HEK293 (cell line): ENCODE data around the gene PTDSS2.

ENCODE experiments used
- EGR2 ChIP-seq: fragments of 450-650 bp; formaldehyde crosslinking; IDR thresholded peaks from 2 replicates; pipeline ENCODE4 v1.5.1; 2016; ENCODE audit warnings: low read depth, missing biosample characterization, missing genetic modification characterization
- GLIS2 ChIP-seq: fragments of 450-650 bp; formaldehyde crosslinking; IDR thresholded peaks from 2 replicates; pipeline ENCODE4 v1.5.1; 2016; ENCODE audit warnings: missing biosample characterization, missing genetic modification characterization
- HOXA7 ChIP-seq: sonication (generic); formaldehyde crosslinking; IDR thresholded peaks from 2 replicates; pipeline ENCODE4 v1.8.1; 2022; ENCODE audit warnings: missing genetic modification reagents, borderline replicate concordance
- PATZ1 ChIP-seq: fragments of 450-650 bp; formaldehyde crosslinking; IDR thresholded peaks from 2 replicates; pipeline ENCODE4 v1.5.1; 2016; ENCODE audit warnings: missing biosample characterization, missing genetic modification characterization
- PRDM2 ChIP-seq: fragments of 450-650 bp; formaldehyde crosslinking; IDR thresholded peaks from 2 replicates; pipeline ENCODE4 v1.5.1; 2016; ENCODE audit warnings: missing biosample characterization, missing genetic modification characterization, borderline replicate concordance
- YY1 ChIP-seq: fragments of 450-650 bp; formaldehyde crosslinking; IDR thresholded peaks from 2 replicates; pipeline ENCODE4 v1.5.1; 2018; ENCODE audit warnings: missing biosample characterization, missing genetic modification characterization
- ZBTB10 ChIP-seq: fragments of 450-650 bp; formaldehyde crosslinking; IDR thresholded peaks from 2 replicates; pipeline ENCODE4 v1.5.1; 2016; ENCODE audit warnings: missing biosample characterization, missing genetic modification characterization
- ZBTB20 ChIP-seq: fragments of 450-650 bp; formaldehyde crosslinking; IDR thresholded peaks from 2 replicates; pipeline ENCODE4 v1.5.1; 2016; ENCODE audit warnings: missing biosample characterization, missing genetic modification characterization
- ZBTB8A ChIP-seq: fragments of 450-650 bp; formaldehyde crosslinking; IDR thresholded peaks from 2 replicates; pipeline ENCODE4 v1.5.1; 2016; ENCODE audit warnings: missing biosample characterization, missing genetic modification characterization
- ZNF140 ChIP-seq: fragments of 450-650 bp; formaldehyde crosslinking; IDR thresholded peaks from 2 replicates; pipeline ENCODE4 v1.5.1; 2016; ENCODE audit warnings: missing biosample characterization, missing genetic modification characterization
- ZNF146 ChIP-seq: fragments of 450-650 bp; formaldehyde crosslinking; IDR thresholded peaks from 2 replicates; pipeline ENCODE4 v1.5.1; 2016; ENCODE audit warnings: missing biosample characterization, missing genetic modification characterization
- ZNF221 ChIP-seq: fragments of 450-650 bp; formaldehyde crosslinking; IDR thresholded peaks from 2 replicates; pipeline ENCODE4 v1.5.1; 2017; ENCODE audit warnings: missing biosample characterization, missing genetic modification characterization, borderline replicate concordance
- ZNF335 ChIP-seq: fragments of 450-650 bp; formaldehyde crosslinking; conservative IDR thresholded peaks from 2 replicates; pipeline ENCODE4 v1.5.1; 2016; ENCODE audit warnings: missing biosample characterization, missing genetic modification characterization
- ZNF350 ChIP-seq: fragments of 450-650 bp; formaldehyde crosslinking; IDR thresholded peaks from 2 replicates; pipeline ENCODE4 v1.5.0; 2017; ENCODE audit warnings: missing biosample characterization, mild to moderate bottlenecking, missing genetic modification characterization
- ZNF354C ChIP-seq: fragments of 450-650 bp; formaldehyde crosslinking; IDR thresholded peaks from 2 replicates; pipeline ENCODE4 v1.5.1; 2016; ENCODE audit warnings: missing biosample characterization, missing genetic modification characterization, low read depth, borderline replicate concordance
- ZNF404 ChIP-seq: fragments of 450-650 bp; formaldehyde crosslinking; IDR thresholded peaks from 2 replicates; pipeline ENCODE4 v1.5.1; 2017; ENCODE audit warnings: missing biosample characterization, missing genetic modification characterization
- ZNF416 ChIP-seq: fragments of 450-650 bp; formaldehyde crosslinking; IDR thresholded peaks from 2 replicates; pipeline ENCODE4 v1.5.1; 2016; ENCODE audit warnings: missing biosample characterization, missing genetic modification characterization
- ZNF433 ChIP-seq: fragments of 450-650 bp; formaldehyde crosslinking; IDR thresholded peaks from 2 replicates; pipeline ENCODE4 v1.5.1; 2016; ENCODE audit warnings: missing biosample characterization, missing genetic modification characterization, low read depth
- ZNF501 ChIP-seq: fragments of 450-650 bp; formaldehyde crosslinking; IDR thresholded peaks from 2 replicates; pipeline ENCODE4 v1.5.1; 2016; ENCODE audit warnings: missing biosample characterization, missing genetic modification characterization
- ZNF510 ChIP-seq: fragments of 450-650 bp; formaldehyde crosslinking; IDR thresholded peaks from 2 replicates; pipeline ENCODE4 v1.5.1; 2018; ENCODE audit warnings: mild to moderate bottlenecking, missing genetic modification characterization, missing biosample characterization; ENCODE audit not compliant: insufficient replicate concordance
- ZNF561 ChIP-seq: fragments of 450-650 bp; IDR thresholded peaks from 2 replicates; pipeline ENCODE4 v1.5.1; 2018; ENCODE audit warnings: missing biosample characterization, missing genetic modification characterization, borderline replicate concordance
- ZNF677 ChIP-seq: fragments of 450-650 bp; IDR thresholded peaks from 2 replicates; pipeline ENCODE4 v1.5.0; 2018; ENCODE audit warnings: missing biosample characterization, mild to moderate bottlenecking, missing genetic modification characterization, moderate library complexity
- ZXDB ChIP-seq: fragments of 450-650 bp; formaldehyde crosslinking; IDR thresholded peaks from 2 replicates; pipeline ENCODE4 v1.5.1; 2016; ENCODE audit warnings: missing biosample characterization, missing genetic modification characterization
- TF ChIP-seq, protein P1 (sequence below): fragments of 450-650 bp; formaldehyde crosslinking; IDR thresholded peaks from 2 replicates; pipeline ENCODE4 v1.5.1; 2016; ENCODE audit warnings: missing biosample characterization, missing genetic modification characterization, low read depth
- TF ChIP-seq, protein P2 (sequence below): fragments of 450-650 bp; formaldehyde crosslinking; IDR thresholded peaks from 2 replicates; pipeline ENCODE4 v1.5.1; 2016; ENCODE audit warnings: missing biosample characterization, missing genetic modification characterization

The PTDSS2 gene

DNA sequence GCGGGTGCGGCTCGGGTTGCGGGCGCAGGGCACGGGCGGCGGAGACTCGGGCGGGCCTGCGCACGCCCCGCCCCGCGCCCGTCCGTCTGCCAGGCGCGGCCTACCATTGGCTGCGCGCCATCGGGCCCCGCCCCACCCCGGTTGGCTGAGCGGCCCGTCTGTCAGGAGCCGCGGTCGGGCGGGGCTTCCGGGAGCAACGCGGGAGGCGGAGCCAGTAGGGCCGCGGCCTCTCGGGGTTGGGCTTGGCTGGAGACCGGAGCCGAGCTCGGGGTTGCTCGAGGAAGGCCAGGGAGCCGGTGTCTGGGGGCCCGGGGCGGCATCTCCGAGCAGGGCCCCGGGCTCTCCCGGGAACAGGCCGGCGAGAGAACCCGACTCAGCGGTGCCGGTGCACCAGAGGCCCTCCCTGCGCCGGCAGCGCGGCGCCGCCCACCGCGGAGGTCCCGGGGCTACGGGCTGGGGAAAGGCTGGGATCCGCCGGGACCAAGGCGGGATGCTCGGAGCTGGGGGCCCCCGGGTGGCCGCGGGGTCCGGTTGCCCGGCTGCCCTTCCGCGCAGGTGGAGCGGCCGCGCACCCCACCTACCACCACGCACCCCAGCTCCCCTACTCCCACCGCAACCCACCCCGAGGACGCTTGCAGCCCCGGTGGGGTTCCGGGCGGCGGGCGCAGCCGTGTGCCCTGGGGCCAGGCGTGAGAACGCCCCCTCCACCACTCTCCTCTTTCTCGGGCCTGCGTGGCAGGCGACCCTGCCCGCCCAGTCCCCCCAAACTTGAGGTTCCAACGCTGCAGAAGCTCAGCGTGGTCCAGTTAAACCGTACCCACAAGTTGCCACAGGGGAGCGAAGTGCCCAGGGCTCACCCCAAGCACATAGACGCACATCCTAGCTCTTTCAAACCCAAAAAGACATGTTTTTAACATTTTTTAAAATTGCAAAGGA is 85.7 kb downstream of the PTDSS2 start, which contains the start of gene HRAS (continued):
- TF ChIP-seq, protein P1, sequence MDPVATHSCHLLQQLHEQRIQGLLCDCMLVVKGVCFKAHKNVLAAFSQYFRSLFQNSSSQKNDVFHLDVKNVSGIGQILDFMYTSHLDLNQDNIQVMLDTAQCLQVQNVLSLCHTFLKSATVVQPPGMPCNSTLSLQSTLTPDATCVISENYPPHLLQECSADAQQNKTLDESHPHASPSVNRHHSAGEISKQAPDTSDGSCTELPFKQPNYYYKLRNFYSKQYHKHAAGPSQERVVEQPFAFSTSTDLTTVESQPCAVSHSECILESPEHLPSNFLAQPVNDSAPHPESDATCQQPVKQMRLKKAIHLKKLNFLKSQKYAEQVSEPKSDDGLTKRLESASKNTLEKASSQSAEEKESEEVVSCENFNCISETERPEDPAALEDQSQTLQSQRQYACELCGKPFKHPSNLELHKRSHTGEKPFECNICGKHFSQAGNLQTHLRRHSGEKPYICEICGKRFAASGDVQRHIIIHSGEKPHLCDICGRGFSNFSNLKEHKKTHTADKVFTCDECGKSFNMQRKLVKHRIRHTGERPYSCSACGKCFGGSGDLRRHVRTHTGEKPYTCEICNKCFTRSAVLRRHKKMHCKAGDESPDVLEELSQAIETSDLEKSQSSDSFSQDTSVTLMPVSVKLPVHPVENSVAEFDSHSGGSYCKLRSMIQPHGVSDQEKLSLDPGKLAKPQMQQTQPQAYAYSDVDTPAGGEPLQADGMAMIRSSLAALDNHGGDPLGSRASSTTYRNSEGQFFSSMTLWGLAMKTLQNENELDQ (tag by site-specific recombination) = no peak
- TF ChIP-seq ZNF140 (no peak), GLIS2 (tag by site-specific recombination) (peak; percentile 88), ZNF354C (tag by site-specific recombination) (no peak), YY1 (tag by site-specific recombination) (no peak), PATZ1 (tag by site-specific recombination) (peak; percentile 53), ZNF501 (no peak), HOXA7 (CRISPR knock-in tag) (no peak), ZNF335 (peak; percentile 53), ZNF221 (tag by site-specific recombination) (no peak), ZNF677 (tag by site-specific recombination) (no peak), ZNF416 (no peak), EGR2 (tag by site-specific recombination) (no peak), ZNF433 (tag by site-specific recombination) (no peak), PRDM2 (tag by site-specific recombination) (no peak), ZBTB8A (peak; percentile 70), ZBTB10 (tag by site-specific recombination) (0 out of 2 replicates have a peak, but pooled peaks have one; percentile 25), ZNF146 (no peak), ZNF404 (tag by site-specific recombination) (no peak), ZBTB20 (tag by site-specific recombination) (peak; percentile 99), ZNF510 (tag by site-specific recombination) (no peak), ZNF561 (tag by site-specific recombination) (no peak), ZXDB (tag by site-specific recombination) (peak; percentile 35; the same call in 1 of the 2 replicates), ZNF350 (tag by site-specific recombination) (no peak)
- TF ChIP-seq, protein P2, sequence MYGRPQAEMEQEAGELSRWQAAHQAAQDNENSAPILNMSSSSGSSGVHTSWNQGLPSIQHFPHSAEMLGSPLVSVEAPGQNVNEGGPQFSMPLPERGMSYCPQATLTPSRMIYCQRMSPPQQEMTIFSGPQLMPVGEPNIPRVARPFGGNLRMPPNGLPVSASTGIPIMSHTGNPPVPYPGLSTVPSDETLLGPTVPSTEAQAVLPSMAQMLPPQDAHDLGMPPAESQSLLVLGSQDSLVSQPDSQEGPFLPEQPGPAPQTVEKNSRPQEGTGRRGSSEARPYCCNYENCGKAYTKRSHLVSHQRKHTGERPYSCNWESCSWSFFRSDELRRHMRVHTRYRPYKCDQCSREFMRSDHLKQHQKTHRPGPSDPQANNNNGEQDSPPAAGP (tag by site-specific recombination) = no peak
